CD4-positive, alpha-beta T cell treated with Interleukin-4 for 4 hours (primary cell): ENCODE data around the gene ABCC4.

ENCODE experiments used
- DNase-seq: peaks from one replicate; pipeline ENCODE4 v3.0.0-alpha.2; 2020

Gene ABCC4

GRCh38 chr13:95035311-95036109, 265.7 kb downstream of the ABCC4 start:
- DNase-seq = no peak

GRCh38 chr13:95033890-95034289, 267.4 kb downstream of the ABCC4 start:
- DNase-seq = no peak

GRCh38 chr13:95032121-95032520, 269.1 kb downstream of the ABCC4 start:
- DNase-seq = no peak

- no peak for DNase-seq
Observed at GRCh38 chr13:95030821-95031343, 270.4 kb downstream of the ABCC4 start.

- no peak for DNase-seq
Observed at GRCh38 chr13:95027638-95028037, 273.6 kb downstream of the ABCC4 start.

GRCh38 chr13:95025116-95025515, 276.1 kb downstream of the ABCC4 start:
- DNase-seq = no peak

GRCh38 chr13:95023405-95023804, 277.8 kb downstream of the ABCC4 start:
- DNase-seq = no peak

- no peak for DNase-seq
Observed at GRCh38 chr13:95020298-95020987, 280.8 kb downstream of the ABCC4 start.

- DNase-seq = no peak
Observed at GRCh38 chr13:95019886-95020285, 281.4 kb downstream of the ABCC4 start.

- no peak for DNase-seq
Observed at GRCh38 chr13:95007322-95007721, 293.9 kb downstream of the ABCC4 start.

GRCh38 chr13:95005300-95005699, 296.0 kb downstream of the ABCC4 start:
- DNase-seq = no peak

- DNase-seq = no peak
Observed at GRCh38 chr13:95003019-95003813, 298.0 kb downstream of the ABCC4 start.

- no peak for DNase-seq
Observed at GRCh38 chr13:95002126-95002525, 299.1 kb downstream of the ABCC4 start.

- DNase-seq = no peak
Observed at GRCh38 chr13:94999871-95000270, 301.4 kb downstream of the ABCC4 start.

GRCh38 chr13:94997126-94997525, 304.1 kb downstream of the ABCC4 start:
- DNase-seq = no peak

GRCh38 chr13:94996445-94996844, 304.8 kb downstream of the ABCC4 start:
- DNase-seq = no peak

GRCh38 chr13:94994506-94994905, 306.7 kb downstream of the ABCC4 start:
- no peak for DNase-seq

- no peak for DNase-seq
Observed at GRCh38 chr13:94993616-94994015, 307.6 kb downstream of the ABCC4 start.

GRCh38 chr13:94992036-94992960, 309.0 kb downstream of the ABCC4 start:
- no peak for DNase-seq

GRCh38 chr13:94988654-94989053, 312.6 kb downstream of the ABCC4 start:
- no peak for DNase-seq

- DNase-seq = no peak
Observed at GRCh38 chr13:94987869-94988268, 313.4 kb downstream of the ABCC4 start.

GRCh38 chr13:94987081-94987480, 314.2 kb downstream of the ABCC4 start:
- DNase-seq = no peak
